Activated CD8-positive, alpha-beta T cell treated with anti-CD3 and anti-CD28 coated beads for 36 hours (primary cell): ENCODE results near the gene SPTAN1. TPM values are rescaled to one million over a fixed set of nuclear protein-coding genes. Genes with fewer than 3 reads are reported as not detected.
A peak's percentile ranks its signal among the peaks of the same experiment; 100 is the strongest.

ENCODE experiments used
- ATAC-seq: fragments of 200-7000 bp; cut with Tn5 transposase; one replicate; pipeline ENCODE4 v1.10.0; 2021; ENCODE audit warnings: mild to moderate bottlenecking, moderate library complexity
- CTCF ChIA-PET: fragments of 350-600 bp; sonication (Branson Sonifier 250); formaldehyde crosslinking; loops from one replicate; lab custom pipeline; 2021; ENCODE audit warnings: antibody characterized with exemption; lab: Charles Lee
- POLR2A ChIA-PET: fragments of 350-600 bp; sonication (Branson Sonifier 250); formaldehyde crosslinking; loops from one replicate; lab custom pipeline; 2021; ENCODE audit warnings: antibody characterized with exemption; lab: Charles Lee
- DNase-seq: peaks from one replicate; pipeline ENCODE4 v3.0.0-alpha.2; 2020
- H3K27ac Mint-ChIP-seq: one replicate; pipeline ENCODE4 v1.8.0; 2021; ENCODE audit warnings: mild to moderate bottlenecking, mixed read lengths
- H3K27me3 Mint-ChIP-seq: one replicate; pipeline ENCODE4 v1.8.0; 2021; ENCODE audit warnings: mixed read lengths
- H3K36me3 Mint-ChIP-seq: one replicate; pipeline ENCODE4 v1.8.0; 2021; ENCODE audit warnings: low read depth, mixed read lengths
- H3K4me1 Mint-ChIP-seq: one replicate; pipeline ENCODE4 v1.8.0; 2021; ENCODE audit warnings: low read depth, mixed read lengths
- H3K4me3 Mint-ChIP-seq: one replicate; pipeline ENCODE4 v1.8.0; 2021; ENCODE audit warnings: mild to moderate bottlenecking, moderate library complexity, mixed read lengths
- H3K9me3 Mint-ChIP-seq: one replicate; pipeline ENCODE4 v1.8.0; 2021; ENCODE audit warnings: mixed read lengths
- intact Hi-C: fragments of 100-400 bp; cut with micrococcal nuclease; formaldehyde crosslinking; loops from one replicate; pipeline ENCODE4 v1.10.0; 2022
- total RNA-seq, 2 experiments: library from RNA; stranded (reverse); gene quantifications; one replicate each; pipeline ENCODE4 v1.2.3, GENCODE V29; 2021
- TF ChIP-seq, protein P1 (sequence below): fragments of 200-600 bp; IDR thresholded peaks from one replicate; pipeline ENCODE4 v1.8.0; 2022; ENCODE audit warnings: antibody characterized with exemption, mild to moderate bottlenecking

The SPTAN1 gene
- total RNA-seq, 2 experiments from 2014 or later = 178 to 183 TPM

DNA sequence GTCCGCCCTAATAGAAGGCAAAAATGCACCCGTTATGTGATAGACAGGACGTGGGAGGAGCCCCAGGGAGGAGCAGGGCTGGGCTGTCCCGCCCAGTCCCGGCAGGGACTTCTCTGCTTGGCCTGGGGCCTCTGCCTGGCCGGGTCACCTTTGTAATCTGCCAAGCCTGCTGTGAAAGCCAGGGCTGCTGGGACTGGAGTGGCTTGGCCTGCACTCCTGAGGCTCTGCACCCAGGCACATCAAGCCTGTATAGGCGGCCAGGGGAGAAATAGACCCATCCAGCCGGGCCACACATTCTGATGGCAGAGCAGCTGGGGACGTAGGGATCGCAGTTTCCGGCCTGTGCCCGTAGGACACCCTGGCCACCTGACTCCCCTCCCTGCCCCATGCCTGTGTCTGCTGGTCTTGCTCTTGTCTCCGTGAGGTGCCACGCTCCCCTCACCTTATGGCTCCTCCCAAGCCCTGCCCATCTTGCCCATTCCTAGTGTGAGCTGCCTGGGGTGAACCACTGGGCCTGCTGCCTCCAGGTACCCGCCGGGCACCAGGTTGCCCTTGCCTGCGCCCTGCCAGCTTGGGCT is 76.2 kb downstream of the SPTAN1 start:
- CTCF ChIA-PET = no interaction called here
- Mint-ChIP-seq H3K4me3 (no peak overlapping the region), H3K27ac (no peak overlapping the region), H3K36me3 (peaks cover 32% of the 10 kb centered on the region), H3K27me3 (no peaks in the 10 kb centered on the region), H3K4me1 (no peaks in the 10 kb centered on the region), H3K9me3 (no peaks in the 10 kb centered on the region)
- no peak for DNase-seq
- intact Hi-C loops = no loop called here
- TF ChIP-seq, protein P1, sequence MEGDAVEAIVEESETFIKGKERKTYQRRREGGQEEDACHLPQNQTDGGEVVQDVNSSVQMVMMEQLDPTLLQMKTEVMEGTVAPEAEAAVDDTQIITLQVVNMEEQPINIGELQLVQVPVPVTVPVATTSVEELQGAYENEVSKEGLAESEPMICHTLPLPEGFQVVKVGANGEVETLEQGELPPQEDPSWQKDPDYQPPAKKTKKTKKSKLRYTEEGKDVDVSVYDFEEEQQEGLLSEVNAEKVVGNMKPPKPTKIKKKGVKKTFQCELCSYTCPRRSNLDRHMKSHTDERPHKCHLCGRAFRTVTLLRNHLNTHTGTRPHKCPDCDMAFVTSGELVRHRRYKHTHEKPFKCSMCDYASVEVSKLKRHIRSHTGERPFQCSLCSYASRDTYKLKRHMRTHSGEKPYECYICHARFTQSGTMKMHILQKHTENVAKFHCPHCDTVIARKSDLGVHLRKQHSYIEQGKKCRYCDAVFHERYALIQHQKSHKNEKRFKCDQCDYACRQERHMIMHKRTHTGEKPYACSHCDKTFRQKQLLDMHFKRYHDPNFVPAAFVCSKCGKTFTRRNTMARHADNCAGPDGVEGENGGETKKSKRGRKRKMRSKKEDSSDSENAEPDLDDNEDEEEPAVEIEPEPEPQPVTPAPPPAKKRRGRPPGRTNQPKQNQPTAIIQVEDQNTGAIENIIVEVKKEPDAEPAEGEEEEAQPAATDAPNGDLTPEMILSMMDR = no peak
- POLR2A ChIA-PET = no interaction called here
- no peak for ATAC-seq

DNA sequence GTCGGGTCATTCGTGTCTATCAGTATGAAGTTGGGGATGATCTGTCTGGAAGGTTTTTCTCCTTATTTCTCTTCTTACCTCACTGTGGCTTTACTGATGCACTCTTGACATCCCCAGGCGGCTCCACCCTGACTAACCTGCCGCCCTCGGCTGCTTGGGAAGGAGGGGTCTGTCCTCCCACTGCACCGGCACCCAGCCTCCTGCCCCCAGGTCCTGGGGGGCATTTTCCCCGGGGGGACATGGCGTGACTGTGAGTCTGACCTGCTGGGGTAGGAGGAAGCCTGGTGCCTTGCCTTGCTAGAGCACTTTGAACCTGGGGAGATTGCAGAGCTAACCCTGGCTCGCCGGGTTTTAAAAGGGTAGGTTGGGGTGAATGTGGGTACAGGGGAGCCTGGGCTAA is 76.7 kb downstream of the SPTAN1 start:
- Mint-ChIP-seq H3K27me3 (no peaks in the 10 kb centered on the region), H3K4me1 (no peaks in the 10 kb centered on the region), H3K4me3 (no peak overlapping the region), H3K36me3 (peaks cover 31% of the 10 kb centered on the region), H3K27ac (no peak overlapping the region), H3K9me3 (no peaks in the 10 kb centered on the region)
- ChIA-PET POLR2A (no interaction called here), CTCF (no interaction called here)
- DNase-seq (no peak), ATAC-seq (no peak)
- intact Hi-C loops = no loop called here
- TF ChIP-seq, protein P1 = no peak

DNA sequence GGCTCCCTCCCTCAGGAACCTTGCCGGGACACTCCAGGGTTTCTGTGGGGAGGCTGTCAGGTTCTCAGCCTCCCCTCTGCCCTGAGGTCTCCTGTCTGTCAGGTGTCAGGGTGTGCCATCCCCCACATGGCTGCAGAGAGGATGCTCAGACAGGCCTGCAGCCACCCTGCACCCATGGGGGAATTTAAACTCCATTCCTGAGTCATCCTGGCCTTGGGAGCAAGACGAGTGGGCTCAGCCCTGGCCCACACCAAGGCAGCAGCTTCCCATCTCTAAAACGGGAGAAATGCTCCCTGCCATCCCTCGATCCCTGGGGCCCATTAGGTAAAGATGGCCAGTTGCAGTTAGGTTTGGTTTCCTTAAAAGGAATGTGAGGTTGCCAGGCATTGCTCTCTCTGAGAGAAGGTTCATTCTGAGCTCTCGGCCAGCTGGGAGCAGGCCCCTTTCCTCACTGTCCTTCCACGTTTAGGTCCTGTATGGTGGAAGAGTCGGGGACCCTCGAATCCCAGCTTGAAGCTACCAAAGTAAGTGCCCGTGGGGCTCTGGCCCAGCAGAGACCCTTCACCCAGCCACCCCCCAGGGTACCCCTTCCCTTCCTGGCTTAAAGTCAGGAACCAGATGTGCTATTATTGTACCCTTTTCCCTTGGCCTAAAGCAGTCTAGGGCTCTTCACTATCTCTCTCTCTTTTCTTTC is 77.6 kb downstream of the SPTAN1 start:
- peaks cover 22% of the 10 kb centered on the region for H3K36me3 Mint-ChIP-seq
- no peaks in the 10 kb centered on the region for H3K4me1 Mint-ChIP-seq
- no peaks in the 10 kb centered on the region for H3K27me3 Mint-ChIP-seq

DNA sequence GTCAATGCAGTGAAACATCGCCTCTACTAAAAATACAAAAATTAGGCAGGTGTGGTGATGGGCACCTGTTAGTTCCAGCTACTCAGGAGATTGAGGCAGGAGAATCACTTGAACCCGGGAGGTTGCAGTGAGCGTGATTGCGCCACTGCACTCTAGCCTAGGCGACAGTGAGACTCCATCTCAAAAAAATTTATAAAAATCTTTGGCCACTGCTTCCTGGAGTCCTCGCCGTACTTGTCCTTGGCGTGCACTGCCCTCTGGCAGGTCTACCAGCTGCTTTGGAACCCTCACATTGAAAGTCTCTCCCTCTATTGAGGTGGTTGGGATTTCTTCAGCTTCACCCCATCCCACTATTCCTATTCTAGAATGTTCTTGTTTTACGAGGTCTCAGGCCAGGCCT is 79.2 kb downstream of the SPTAN1 start:
- Mint-ChIP-seq H3K36me3 (peaks cover 16% of the 10 kb centered on the region), H3K4me1 (no peaks in the 10 kb centered on the region), H3K4me3 (no peak overlapping the region), H3K9me3 (no peaks in the 10 kb centered on the region), H3K27ac (no peak overlapping the region), H3K27me3 (no peaks in the 10 kb centered on the region)
- ATAC-seq = no peak
- POLR2A ChIA-PET = interaction anchor here (0.9 to 1.0 kb wide), 2 partner anchors 12 to 64 kb away, joined by 3 read pairs; no protein-coding TSS in a partner anchor
- intact Hi-C loops = no loop called here
- no peak for DNase-seq
- TF ChIP-seq, protein P1 = no peak
- CTCF ChIA-PET = no interaction called here

More for the DNA sequence above, 77.6 kb downstream of the SPTAN1 start:
- Mint-ChIP-seq H3K4me3 (no peak overlapping the region), H3K9me3 (no peaks in the 10 kb centered on the region), H3K27ac (peak overlapping the region; percentile 49)
- CTCF ChIA-PET = no interaction called here
- TF ChIP-seq, protein P1 = no peak
- DNase-seq (no peak), ATAC-seq (no peak)
- intact Hi-C loops = no loop called here
- POLR2A ChIA-PET = interaction anchor here (1.1 kb wide), 1 partner anchor 8 kb away, joined by 4 read pairs; no protein-coding TSS in a partner anchor

DNA sequence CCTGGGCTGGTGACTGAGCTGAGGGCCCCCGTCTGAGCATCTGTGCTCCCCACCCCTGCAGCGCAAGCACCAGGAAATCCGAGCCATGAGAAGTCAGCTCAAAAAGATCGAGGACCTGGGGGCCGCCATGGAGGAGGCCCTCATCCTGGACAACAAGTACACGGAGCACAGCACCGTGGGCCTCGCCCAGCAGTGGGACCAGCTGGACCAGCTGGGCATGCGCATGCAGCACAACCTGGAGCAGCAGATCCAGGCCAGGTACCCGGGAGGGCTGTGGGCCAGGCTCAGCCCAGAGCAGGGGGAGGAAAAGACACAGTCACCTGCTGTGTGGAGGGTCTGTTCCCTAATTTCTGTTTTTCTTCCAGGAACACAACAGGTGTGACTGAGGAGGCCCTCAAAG is 79.7 kb downstream of the SPTAN1 start:
- intact Hi-C loops = no loop called here
- Mint-ChIP-seq H3K9me3 (no peaks in the 10 kb centered on the region), H3K4me1 (no peaks in the 10 kb centered on the region), H3K36me3 (peaks cover 16% of the 10 kb centered on the region), H3K27ac (no peak overlapping the region), H3K4me3 (no peak overlapping the region), H3K27me3 (no peaks in the 10 kb centered on the region)
- ATAC-seq = no peak
- ChIA-PET POLR2A (interaction anchor here (0.9 to 1.0 kb wide), 2 partner anchors 12 to 64 kb away, joined by 3 read pairs; no protein-coding TSS in a partner anchor), CTCF (no interaction called here)
- TF ChIP-seq, protein P1 = no peak
- DNase-seq = no peak
